ENCODE results near the gene SMARCD3. TPM values are rescaled to one million over a fixed set of nuclear protein-coding genes. Genes with fewer than 3 reads are reported as not detected.
A peak's percentile ranks its signal among the peaks of the same experiment; 100 is the strongest.

SMARCD3 gene
- total and polyA plus RNA-seq, 9 of the 15 experiments (the other 6 are each of a cell fraction or from before 2014, with no cell fraction given) = 0.43 to 3.6 (median 2.6) TPM

GRCh38 chr7:151226875-151227782 is 21.4 kb downstream of the SMARCD3 start, which contains the start of gene ABCF2 (continued):
- TF ChIP-seq CREB5 (CRISPR knock-in tag; IDR thresholded peaks at IDR 0.05) (no peak), LEF1 (IDR thresholded peaks at IDR 0.05) (no peak), ATF7 (IDR thresholded peaks at IDR 0.05) (peak; percentile 94), ZNF407 (IDR thresholded peaks at IDR 0.05; ENCODE audit: low read depth) (no peak; the same call in 1 of the 2 replicates), HINFP (tag; conservative IDR thresholded peaks at IDR 0.05; ENCODE audit: low read depth) (no peak), RBBP5 (IDR thresholded peaks at IDR 0.05; ENCODE audit: borderline replicate concordance, insufficient read depth, low read length, poor library complexity, severe bottlenecking) (peak; percentile 66), ZNF395 (CRISPR knock-in tag; IDR thresholded peaks at IDR 0.05) (peak; percentile 62; the same call in 1 of the 2 replicates), HBP1 (CRISPR knock-in tag; IDR thresholded peaks at IDR 0.05) (peak; percentile 82; the same call in 1 of the 2 replicates)
- TF ChIP-seq, protein P1, sequence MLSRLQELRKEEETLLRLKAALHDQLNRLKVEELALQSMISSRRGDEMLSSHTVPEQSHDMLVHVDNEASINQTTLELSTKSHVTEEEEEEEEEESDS (CRISPR knock-in tag; IDR thresholded peaks at IDR 0.05) = no peak

Measured in K562 (cell line).